Measurements from ENCODE around the gene KCNAB1. TPM values are rescaled to one million over a fixed set of nuclear protein-coding genes. Genes with fewer than 3 reads are reported as not detected.

The KCNAB1 gene
- total RNA-seq, 1 experiment from 2014 or later: not detected

- Histone ChIP-seq H4K20me1 (ENCODE audit: insufficient read depth) (no peaks in the 10 kb centered on the region), H3K4me1 (ENCODE audit: control insufficient read depth in 1 of 2, insufficient read depth in 2 of 2, low read length in 2 of 2) (peaks cover 0 to 5% of the 10 kb centered on the region in 2 experiments; a peak in 1 of 4 replicates), H3K9ac (ENCODE audit: low read length) (no peak overlapping the region), H3K27ac (ENCODE audit: low read depth, low read length) (no peak overlapping the region), H3K27me3 (ENCODE audit: insufficient read depth, low read length) (no peaks in the 10 kb centered on the region), H3K9me2 (ENCODE audit: insufficient read depth) (no peaks in the 10 kb centered on the region), H3K9me3 (ENCODE audit: control insufficient read depth in 1 of 2, insufficient read depth in 1 of 2, low read depth in 1 of 2, low read length in 2 of 2) (no peaks in the 10 kb centered on the region), H3K4me2 (ENCODE audit: low read length) (no peak overlapping the region), H3K4me3 (replicated peaks in 1 of 2; ENCODE audit: low read depth in 1 of 2, low read length in 2 of 2) (no peak overlapping the region), H2AFZ (ENCODE audit: low read depth, low read length, poor library complexity, severe bottlenecking) (no peak overlapping the region), H3K36me3 (ENCODE audit: control insufficient read depth in 1 of 2, insufficient read depth in 2 of 2, low read length in 2 of 2) (no peaks in the 10 kb centered on the region), H3K79me2 (ENCODE audit: insufficient read depth, low read length) (no peaks in the 10 kb centered on the region)
- no TSS peak for BruUV-seq (replicated peaks)
- intact Hi-C loops (cut with micrococcal nuclease): no loop called here
- RAD21 ChIA-PET (ENCODE audit: low non-redundant PET in 1 of 2, low total read pairs in 2 of 2, uncharacterized antibody in 2 of 2, unreplicated experiment in 2 of 2): no interaction called here
- POLR2A ChIA-PET: no interaction called here
- no peak for ATAC-seq
- DNase-seq (ENCODE audit: low read depth, low spot score): no peak
- CTCF ChIA-PET: no interaction called here
- TF ChIP-seq RAD21 (IDR thresholded peaks at IDR 0.05; ENCODE audit: low read depth) (no peak), ZBTB33 (IDR thresholded peaks at IDR 0.05; ENCODE audit: extremely low read depth, insufficient replicate concordance, low read length) (no peak), ZFX (IDR thresholded peaks at IDR 0.05) (no peak), SIN3A (IDR thresholded peaks at IDR 0.05; ENCODE audit: low read depth) (no peak), EZH2phosphoT487 (IDR thresholded peaks at IDR 0.05; ENCODE audit: borderline replicate concordance) (no peak), SRF (IDR thresholded peaks at IDR 0.05; ENCODE audit: low read depth) (no peak), SP1 (IDR thresholded peaks at IDR 0.05; ENCODE audit: low read depth) (no peak), FOSL1 (IDR thresholded peaks at IDR 0.05; ENCODE audit: low read depth) (no peak), POLR2AphosphoS5 (IDR thresholded peaks at IDR 0.05; ENCODE audit: low read depth, low read length) (no peak)
- TF ChIP-seq, protein P1, sequence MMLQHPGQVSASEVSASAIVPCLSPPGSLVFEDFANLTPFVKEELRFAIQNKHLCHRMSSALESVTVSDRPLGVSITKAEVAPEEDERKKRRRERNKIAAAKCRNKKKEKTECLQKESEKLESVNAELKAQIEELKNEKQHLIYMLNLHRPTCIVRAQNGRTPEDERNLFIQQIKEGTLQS (IDR thresholded peaks at IDR 0.05): no peak
- TF ChIP-seq, protein P2, sequence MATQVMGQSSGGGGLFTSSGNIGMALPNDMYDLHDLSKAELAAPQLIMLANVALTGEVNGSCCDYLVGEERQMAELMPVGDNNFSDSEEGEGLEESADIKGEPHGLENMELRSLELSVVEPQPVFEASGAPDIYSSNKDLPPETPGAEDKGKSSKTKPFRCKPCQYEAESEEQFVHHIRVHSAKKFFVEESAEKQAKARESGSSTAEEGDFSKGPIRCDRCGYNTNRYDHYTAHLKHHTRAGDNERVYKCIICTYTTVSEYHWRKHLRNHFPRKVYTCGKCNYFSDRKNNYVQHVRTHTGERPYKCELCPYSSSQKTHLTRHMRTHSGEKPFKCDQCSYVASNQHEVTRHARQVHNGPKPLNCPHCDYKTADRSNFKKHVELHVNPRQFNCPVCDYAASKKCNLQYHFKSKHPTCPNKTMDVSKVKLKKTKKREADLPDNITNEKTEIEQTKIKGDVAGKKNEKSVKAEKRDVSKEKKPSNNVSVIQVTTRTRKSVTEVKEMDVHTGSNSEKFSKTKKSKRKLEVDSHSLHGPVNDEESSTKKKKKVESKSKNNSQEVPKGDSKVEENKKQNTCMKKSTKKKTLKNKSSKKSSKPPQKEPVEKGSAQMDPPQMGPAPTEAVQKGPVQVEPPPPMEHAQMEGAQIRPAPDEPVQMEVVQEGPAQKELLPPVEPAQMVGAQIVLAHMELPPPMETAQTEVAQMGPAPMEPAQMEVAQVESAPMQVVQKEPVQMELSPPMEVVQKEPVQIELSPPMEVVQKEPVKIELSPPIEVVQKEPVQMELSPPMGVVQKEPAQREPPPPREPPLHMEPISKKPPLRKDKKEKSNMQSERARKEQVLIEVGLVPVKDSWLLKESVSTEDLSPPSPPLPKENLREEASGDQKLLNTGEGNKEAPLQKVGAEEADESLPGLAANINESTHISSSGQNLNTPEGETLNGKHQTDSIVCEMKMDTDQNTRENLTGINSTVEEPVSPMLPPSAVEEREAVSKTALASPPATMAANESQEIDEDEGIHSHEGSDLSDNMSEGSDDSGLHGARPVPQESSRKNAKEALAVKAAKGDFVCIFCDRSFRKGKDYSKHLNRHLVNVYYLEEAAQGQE (IDR thresholded peaks at IDR 0.05; ENCODE audit: low read depth): no peak
- TF ChIP-seq, protein P3, sequence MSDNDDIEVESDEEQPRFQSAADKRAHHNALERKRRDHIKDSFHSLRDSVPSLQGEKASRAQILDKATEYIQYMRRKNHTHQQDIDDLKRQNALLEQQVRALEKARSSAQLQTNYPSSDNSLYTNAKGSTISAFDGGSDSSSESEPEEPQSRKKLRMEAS (IDR thresholded peaks at IDR 0.05): no peak
These were observed 210.0 kb downstream of the KCNAB1 start for GRCh38 chr3:156330415-156330814.

Data from HCT116 (cell line).